SJSA1 (cell line): ENCODE data around the gene AP2B1. TPM values are rescaled to one million over a fixed set of nuclear protein-coding genes. Genes with fewer than 3 reads are reported as not detected.
A peak's percentile ranks its signal among the peaks of the same experiment; 100 is the strongest.

ENCODE experiments used
- DNase-seq, 2 experiments: peaks; one replicate each; pipeline ENCODE4 v3.0.0-alpha.2; 2015 to 2020; ENCODE audit warnings: low spot score in 2 of 2, low read depth in 1 of 2
- H3K27ac ChIP-seq: fragments of 250-450 bp; sonication (Bioruptor Pico); 2 replicates; pipeline ENCODE4 v1.5.1; 2020; ENCODE audit warnings: mild to moderate bottlenecking, moderate library complexity
- H3K27me3 ChIP-seq: fragments of 250-450 bp; sonication (Bioruptor Pico); replicated peaks from 2 replicates; pipeline ENCODE4 v1.5.1; 2020; ENCODE audit warnings: mild to moderate bottlenecking, moderate library complexity
- H3K36me3 ChIP-seq: fragments of 250-450 bp; sonication (Bioruptor Pico); 2 replicates; pipeline ENCODE4 v1.5.1; 2020; ENCODE audit warnings: mild to moderate bottlenecking
- H3K4me1 ChIP-seq: fragments of 250-450 bp; sonication (Bioruptor Pico); replicated peaks from 2 replicates; pipeline ENCODE4 v1.6.1; 2021; ENCODE audit warnings: mild to moderate bottlenecking
- H3K4me3 ChIP-seq: fragments of 250-450 bp; sonication (Bioruptor Pico); 2 replicates; pipeline ENCODE4 v1.5.1; 2020; ENCODE audit warnings: mild to moderate bottlenecking
- H3K9me3 ChIP-seq: fragments of 250-450 bp; sonication (Bioruptor Pico); replicated peaks from 2 replicates; pipeline ENCODE4 v1.5.1; 2020; ENCODE audit warnings: mild to moderate bottlenecking
- total RNA-seq: library from RNA; depleted of rRNA; stranded (reverse); fragments of >200 nt; shearing (Covaris generic); gene quantifications from 2 replicates; pipeline ENCODE4 v1.2.3, GENCODE V29; 2014

The AP2B1 gene
- total RNA-seq, 1 experiment from 2014 or later, result 109 TPM

DNA sequence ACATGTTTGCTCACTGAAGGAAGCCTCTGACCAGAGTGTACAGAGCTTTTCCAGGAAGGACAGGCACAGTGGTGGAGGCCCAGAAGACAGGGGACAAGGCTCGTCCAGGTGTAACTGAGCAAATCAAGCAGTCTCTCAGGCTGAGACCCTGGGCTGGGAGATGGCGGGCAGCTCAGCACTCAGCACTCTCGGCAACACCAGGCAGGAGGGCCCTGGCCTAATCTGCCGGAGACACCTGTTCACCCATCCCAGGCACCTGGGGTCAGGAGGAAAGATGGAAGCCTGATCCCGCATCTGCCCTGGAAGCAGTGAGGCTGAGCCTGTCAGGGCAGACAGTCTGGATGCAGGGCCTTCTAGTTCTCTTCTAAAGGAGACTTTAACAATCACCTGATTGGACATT, 149.1 kb downstream of the AP2B1 start:
- Histone ChIP-seq H3K4me3 (no peak overlapping the region), H3K9me3 (no peaks in the 10 kb centered on the region)

DNA sequence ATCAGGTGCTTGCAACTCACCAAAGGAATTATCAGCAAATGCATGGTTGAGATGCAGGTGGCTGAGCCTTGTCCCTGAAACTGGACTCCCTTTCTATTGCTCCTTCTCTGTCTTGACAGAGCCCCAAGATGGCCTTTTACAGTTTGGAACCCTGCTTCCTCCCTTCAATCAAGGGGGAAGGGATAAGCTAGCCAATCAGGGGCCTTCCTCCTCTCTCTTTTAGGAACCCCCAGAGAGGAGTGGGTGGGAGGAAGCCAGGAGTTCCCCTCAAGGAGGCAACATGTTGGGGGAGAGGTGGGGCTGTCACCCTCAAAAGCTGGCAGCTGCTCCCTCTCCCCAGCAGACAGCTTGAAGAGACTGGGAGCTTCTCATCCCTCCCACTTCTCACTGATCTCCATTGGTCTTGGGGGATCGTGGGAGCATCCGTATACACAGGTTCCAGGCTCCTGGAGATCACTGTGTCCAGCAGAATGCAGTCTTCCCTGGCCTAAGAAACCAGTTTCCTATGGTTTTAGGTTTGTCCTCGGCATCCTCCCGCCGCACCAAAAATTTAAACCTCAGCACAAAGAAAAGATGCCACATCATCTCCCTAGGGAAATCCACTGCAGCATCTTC, 151.5 kb downstream of the AP2B1 start:
- Histone ChIP-seq H3K9me3 (no peaks in the 10 kb centered on the region), H3K4me3 (no peak overlapping the region), H3K27me3 (peaks cover 30% of the 10 kb centered on the region), H3K27ac (no peak overlapping the region), H3K36me3 (no peaks in the 10 kb centered on the region), H3K4me1 (no peaks in the 10 kb centered on the region)
- no peak for DNase-seq

More for the DNA sequence above, 149.1 kb downstream of the AP2B1 start:
- H3K27ac ChIP-seq, result no peak overlapping the region
- peaks cover 25% of the 10 kb centered on the region for H3K27me3 ChIP-seq
- no peaks in the 10 kb centered on the region for H3K36me3 ChIP-seq
- no peak for DNase-seq
- peaks cover 3% of the 10 kb centered on the region for H3K4me1 ChIP-seq

- Histone ChIP-seq H3K27me3 (peaks cover 30% of the 10 kb centered on the region), H3K4me3 (no peak overlapping the region), H3K36me3 (no peaks in the 10 kb centered on the region)
Measured at GRCh38 chr17:35740216-35740615, 153.1 kb downstream of the AP2B1 start.

GRCh38 chr17:35740997-35741931, 154.1 kb downstream of the AP2B1 start:
- no peaks in the 10 kb centered on the region for H3K36me3 ChIP-seq
- H3K4me3 ChIP-seq, result no peak overlapping the region
- no peak overlapping the region for H3K27ac ChIP-seq
- H3K4me1 ChIP-seq, result no peaks in the 10 kb centered on the region
- H3K9me3 ChIP-seq, result no peaks in the 10 kb centered on the region
- DNase-seq, result no peak
- H3K27me3 ChIP-seq, result peaks cover 30% of the 10 kb centered on the region

More at GRCh38 chr17:35740216-35740615, 153.1 kb downstream of the AP2B1 start:
- DNase-seq, result no peak
- Histone ChIP-seq H3K9me3 (no peaks in the 10 kb centered on the region), H3K4me1 (no peaks in the 10 kb centered on the region), H3K27ac (no peak overlapping the region)

DNA sequence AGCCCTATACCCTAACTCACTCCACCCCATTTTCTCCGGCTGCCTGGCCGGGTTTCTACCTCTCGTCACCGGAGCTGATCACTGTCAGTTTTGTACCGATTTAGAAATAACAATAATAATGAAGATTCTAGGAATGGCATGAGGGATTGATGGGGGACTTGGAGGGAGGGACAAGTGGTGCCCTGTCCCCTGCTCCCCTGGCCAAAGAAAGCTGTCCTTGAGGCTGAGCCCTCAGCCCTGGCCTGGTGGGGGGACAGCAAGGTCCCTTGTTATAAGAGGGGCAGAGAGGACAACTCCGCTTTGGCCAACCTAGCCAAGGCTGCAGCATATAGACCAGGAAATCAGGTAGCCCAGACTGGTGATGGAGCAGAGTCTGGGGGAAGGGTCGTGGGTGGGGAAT, 155.4 kb downstream of the AP2B1 start:
- peaks cover 30% of the 10 kb centered on the region for H3K27me3 ChIP-seq
- DNase-seq, result no peak
- H3K4me3 ChIP-seq, result no peak overlapping the region
- H3K9me3 ChIP-seq, result no peaks in the 10 kb centered on the region
- no peak overlapping the region for H3K27ac ChIP-seq
- no peaks in the 10 kb centered on the region for H3K4me1 ChIP-seq
- H3K36me3 ChIP-seq, result no peaks in the 10 kb centered on the region

DNA sequence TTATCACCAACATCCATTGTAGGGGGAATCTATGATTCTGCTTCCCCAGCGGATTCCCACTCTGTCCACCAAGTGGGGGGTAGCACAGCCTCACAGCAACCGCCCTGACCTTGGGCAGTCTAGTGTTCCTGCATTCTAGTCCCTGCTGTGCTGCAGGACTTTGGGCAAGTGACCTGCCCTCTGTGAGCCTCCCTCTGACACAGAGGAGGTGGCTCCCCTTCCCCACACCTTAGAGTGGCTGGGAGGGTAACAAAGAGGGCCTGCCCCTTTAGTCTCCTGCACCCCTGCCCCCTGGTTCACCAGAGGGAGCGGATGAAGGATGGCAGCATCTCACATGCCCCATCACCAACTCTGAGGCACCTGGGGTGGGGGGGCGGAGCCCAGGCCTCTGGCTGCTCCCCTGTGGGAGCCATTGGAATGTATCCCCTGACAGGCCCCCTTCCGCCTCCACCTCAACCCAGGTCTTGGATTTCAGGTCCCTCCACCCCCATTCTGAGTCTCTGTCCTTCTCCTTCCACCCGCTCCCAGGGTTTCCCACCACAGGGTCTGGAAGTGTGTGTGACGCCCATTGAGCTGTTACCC, 155.9 kb downstream of the AP2B1 start:
- H3K36me3 ChIP-seq, result no peaks in the 10 kb centered on the region
- H3K4me3 ChIP-seq, result no peak overlapping the region
- no peaks in the 10 kb centered on the region for H3K4me1 ChIP-seq
- no peak for DNase-seq
- no peak overlapping the region for H3K27ac ChIP-seq
- no peaks in the 10 kb centered on the region for H3K9me3 ChIP-seq
- H3K27me3 ChIP-seq, result peaks cover 29% of the 10 kb centered on the region

DNA sequence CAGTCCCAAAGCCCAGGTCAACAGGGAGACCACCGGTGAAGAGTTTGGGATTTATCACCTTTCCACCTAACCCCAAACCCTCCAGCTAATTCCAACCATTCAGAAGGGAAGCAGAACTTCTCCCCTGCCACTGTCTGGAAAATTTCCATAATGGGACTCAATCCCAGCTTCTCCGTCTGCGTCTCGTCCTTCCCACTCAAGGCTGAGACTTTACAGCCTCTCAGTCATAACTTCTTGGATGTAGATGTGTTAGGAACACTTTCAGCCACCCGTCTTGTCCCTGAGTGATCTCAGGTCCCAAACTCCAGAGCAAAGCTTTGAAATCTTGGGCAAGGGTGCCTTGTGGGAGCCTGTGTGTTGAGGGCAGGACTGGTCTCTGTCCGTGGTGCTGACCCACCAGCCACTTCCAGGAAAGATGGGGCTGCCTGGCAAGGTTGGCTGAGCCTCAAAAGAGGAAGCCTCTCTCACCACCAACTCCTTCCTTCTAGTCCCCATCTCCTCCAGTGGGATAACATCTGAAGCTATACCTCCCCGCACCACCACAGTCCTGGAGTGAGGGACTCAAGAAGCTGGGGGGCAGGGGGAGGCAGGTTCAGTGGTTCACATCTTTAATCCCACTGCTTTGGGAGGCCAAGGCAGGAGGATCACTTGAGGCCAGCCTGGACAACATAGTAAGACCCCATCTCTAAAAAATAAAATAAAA, 156.7 kb downstream of the AP2B1 start:
- H3K27me3 ChIP-seq, result peaks cover 27% of the 10 kb centered on the region
- no peaks in the 10 kb centered on the region for H3K4me1 ChIP-seq
- DNase-seq, result no peak

GRCh38 chr17:35744830-35745229, 157.7 kb downstream of the AP2B1 start:
- Histone ChIP-seq H3K4me3 (no peak overlapping the region), H3K27me3 (peaks cover 30% of the 10 kb centered on the region), H3K4me1 (no peaks in the 10 kb centered on the region; the same call in 1 of the 2 replicates)

More for the DNA sequence above, 156.7 kb downstream of the AP2B1 start:
- no peak overlapping the region for H3K27ac ChIP-seq
- no peaks in the 10 kb centered on the region for H3K36me3 ChIP-seq
- H3K4me3 ChIP-seq, result no peak overlapping the region
- H3K9me3 ChIP-seq, result no peaks in the 10 kb centered on the region

GRCh38 chr17:35745246-35745645, 158.1 kb downstream of the AP2B1 start:
- Histone ChIP-seq H3K9me3 (no peaks in the 10 kb centered on the region), H3K27me3 (peaks cover 30% of the 10 kb centered on the region), H3K4me3 (no peak overlapping the region), H3K36me3 (no peaks in the 10 kb centered on the region), H3K27ac (no peak overlapping the region), H3K4me1 (no peaks in the 10 kb centered on the region; the same call in 1 of the 2 replicates)
- no peak for DNase-seq

More at GRCh38 chr17:35744830-35745229, 157.7 kb downstream of the AP2B1 start:
- Histone ChIP-seq H3K27ac (no peak overlapping the region), H3K36me3 (no peaks in the 10 kb centered on the region), H3K9me3 (no peaks in the 10 kb centered on the region)
- DNase-seq, result no peak

DNA sequence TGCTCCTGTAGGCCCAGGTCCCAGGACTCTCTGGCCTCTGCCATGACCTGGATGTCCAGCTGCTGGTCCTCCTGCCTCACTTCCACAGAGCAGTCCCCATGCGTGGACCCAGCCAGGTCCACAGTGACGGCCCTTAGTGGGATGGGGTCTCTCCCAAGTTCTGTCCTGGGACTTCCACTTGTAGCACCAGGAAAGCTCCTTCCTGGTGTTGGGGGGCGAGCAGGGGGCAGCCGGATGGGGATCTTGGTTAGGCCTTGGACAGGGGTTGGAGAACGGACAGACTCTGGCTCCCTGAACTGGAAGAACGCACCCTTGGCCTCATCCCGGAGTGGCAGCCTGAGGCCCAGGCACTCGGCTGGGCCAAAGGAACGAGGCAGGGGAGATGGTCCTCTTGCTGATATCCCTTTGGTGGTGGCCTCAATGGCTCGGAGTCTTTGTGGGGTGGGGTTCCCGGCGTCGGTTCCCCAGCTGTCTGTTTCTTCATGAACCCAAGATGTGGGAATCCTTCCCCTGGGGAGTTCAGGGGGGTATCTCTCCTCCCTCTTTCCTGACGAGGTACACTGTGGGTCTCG, 158.7 kb downstream of the AP2B1 start:
- no peaks in the 10 kb centered on the region; the same call in 1 of the 2 replicates for H3K4me1 ChIP-seq
- H3K9me3 ChIP-seq, result no peaks in the 10 kb centered on the region
- peaks cover 30% of the 10 kb centered on the region for H3K27me3 ChIP-seq
- no peak for DNase-seq
- no peaks in the 10 kb centered on the region for H3K36me3 ChIP-seq
- no peak overlapping the region for H3K27ac ChIP-seq
- no peak overlapping the region for H3K4me3 ChIP-seq

DNA sequence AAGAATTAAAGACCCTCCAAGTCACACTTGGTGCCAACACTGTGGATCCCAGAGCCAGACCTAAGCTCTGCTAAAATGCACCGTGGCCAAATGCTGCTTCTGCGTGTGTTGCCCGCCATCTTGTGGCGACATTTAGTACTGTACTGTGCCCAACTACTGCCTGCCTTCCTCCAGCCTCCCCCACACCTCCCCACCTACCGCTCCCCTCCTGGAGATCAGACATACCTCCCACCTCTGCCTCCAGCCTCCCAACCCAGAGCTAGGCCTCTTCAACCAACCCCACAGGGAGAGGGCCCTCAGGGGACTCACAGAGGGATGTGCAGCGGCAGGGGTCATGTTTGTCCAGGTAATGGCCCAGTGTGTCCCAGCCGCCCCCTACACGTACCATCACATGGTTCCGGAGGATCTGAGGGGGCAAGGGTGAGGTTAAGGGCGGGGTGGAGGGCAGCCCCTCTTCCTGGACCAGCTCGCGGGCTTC, 160.5 kb downstream of the AP2B1 start:
- H3K27me3 ChIP-seq, result peaks cover 26% of the 10 kb centered on the region
- H3K27ac ChIP-seq, result no peak overlapping the region
- peak; percentile 42 to 71 for DNase-seq
- H3K9me3 ChIP-seq, result no peaks in the 10 kb centered on the region
- H3K4me3 ChIP-seq, result no peak overlapping the region
- no peaks in the 10 kb centered on the region; the same call in 1 of the 2 replicates for H3K4me1 ChIP-seq
- no peaks in the 10 kb centered on the region for H3K36me3 ChIP-seq

GRCh38 chr17:35748341-35748841, 161.3 kb downstream of the AP2B1 start:
- peaks cover 26% of the 10 kb centered on the region for H3K27me3 ChIP-seq
- DNase-seq, result no peak
- no peak overlapping the region for H3K4me3 ChIP-seq

DNA sequence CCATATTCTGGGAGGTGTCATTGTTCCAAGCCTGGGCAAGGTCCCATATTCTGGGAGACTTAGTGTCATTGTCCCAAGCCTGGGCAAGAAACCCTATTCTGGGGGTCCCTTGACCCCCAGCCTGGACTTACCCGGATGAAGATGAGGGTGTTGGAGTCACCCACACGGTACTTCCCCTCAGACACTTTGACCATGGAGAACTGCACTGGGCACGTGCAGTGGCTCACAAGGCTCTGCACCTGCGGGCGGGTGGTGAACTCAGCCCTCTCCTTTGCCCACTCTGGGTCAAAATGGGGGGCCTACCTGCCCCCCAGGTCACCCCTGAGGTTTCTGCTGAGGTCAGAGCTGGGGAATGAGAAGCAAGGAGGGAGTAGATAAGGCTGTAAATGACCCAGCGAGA, 161.9 kb downstream of the AP2B1 start:
- Histone ChIP-seq H3K4me3 (no peak overlapping the region), H3K36me3 (no peaks in the 10 kb centered on the region), H3K4me1 (no peaks in the 10 kb centered on the region; the same call in 1 of the 2 replicates), H3K9me3 (no peaks in the 10 kb centered on the region), H3K27ac (no peak overlapping the region), H3K27me3 (peaks cover 26% of the 10 kb centered on the region)
- DNase-seq, result no peak

More at GRCh38 chr17:35748341-35748841, 161.3 kb downstream of the AP2B1 start:
- Histone ChIP-seq H3K27ac (no peak overlapping the region), H3K9me3 (no peaks in the 10 kb centered on the region), H3K4me1 (no peaks in the 10 kb centered on the region; the same call in 1 of the 2 replicates), H3K36me3 (no peaks in the 10 kb centered on the region)
